GM21529 (cell line): ENCODE data around the gene GRID1.
"Not testable (repeated sequence)": the region's sequence is repeated elsewhere in the genome, so short reads cannot be mapped to it uniquely, and the experiment has no call there.

Experiments
- ATAC-seq: cut with Tn5 transposase; IDR thresholded peaks from one replicate; pipeline ENCODE4 v1.9.1; 2021; ENCODE audit not compliant: unreplicated experiment

Gene GRID1

DNA sequence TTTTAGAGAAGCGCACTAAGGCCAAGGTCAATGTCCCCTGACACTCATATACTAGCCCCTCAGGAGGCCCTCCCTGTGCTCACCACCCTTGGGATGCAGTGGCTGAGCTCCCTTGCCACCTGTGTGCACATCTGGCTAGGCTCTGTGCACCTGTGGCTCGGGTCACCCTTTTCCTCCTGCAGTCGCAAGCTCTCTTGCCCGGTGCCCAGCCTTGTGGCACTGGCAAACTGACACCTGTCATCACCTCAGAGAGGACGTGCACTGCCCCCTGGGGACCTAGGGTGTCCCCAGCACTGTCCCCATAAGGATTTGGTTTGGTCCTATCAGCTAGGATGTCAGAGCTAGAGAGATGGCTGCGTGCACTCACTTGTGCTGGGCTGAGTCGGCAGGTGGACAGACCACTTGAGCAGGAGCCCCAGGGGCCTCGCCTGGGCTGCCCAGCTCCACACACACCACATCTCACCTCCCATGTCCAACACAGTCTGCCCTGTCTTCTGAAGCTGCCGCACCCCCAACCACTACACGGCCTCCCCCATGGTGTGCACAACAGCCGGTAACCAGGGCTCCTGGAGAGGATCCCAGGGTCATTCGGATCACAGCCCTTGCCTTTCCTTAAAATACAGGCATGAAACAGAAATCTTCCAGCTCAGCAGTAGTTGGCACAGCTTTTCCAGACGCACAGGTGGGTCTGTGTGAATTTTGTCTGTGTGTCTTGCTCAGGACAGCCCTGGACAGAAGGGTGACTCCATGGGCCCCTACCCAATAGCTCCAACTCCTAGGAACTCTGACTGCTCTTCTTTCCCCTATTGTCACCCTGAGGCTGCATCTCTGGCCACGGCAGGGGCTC lies 111.0 kb downstream of the GRID1 start:
- no peak for ATAC-seq

DNA sequence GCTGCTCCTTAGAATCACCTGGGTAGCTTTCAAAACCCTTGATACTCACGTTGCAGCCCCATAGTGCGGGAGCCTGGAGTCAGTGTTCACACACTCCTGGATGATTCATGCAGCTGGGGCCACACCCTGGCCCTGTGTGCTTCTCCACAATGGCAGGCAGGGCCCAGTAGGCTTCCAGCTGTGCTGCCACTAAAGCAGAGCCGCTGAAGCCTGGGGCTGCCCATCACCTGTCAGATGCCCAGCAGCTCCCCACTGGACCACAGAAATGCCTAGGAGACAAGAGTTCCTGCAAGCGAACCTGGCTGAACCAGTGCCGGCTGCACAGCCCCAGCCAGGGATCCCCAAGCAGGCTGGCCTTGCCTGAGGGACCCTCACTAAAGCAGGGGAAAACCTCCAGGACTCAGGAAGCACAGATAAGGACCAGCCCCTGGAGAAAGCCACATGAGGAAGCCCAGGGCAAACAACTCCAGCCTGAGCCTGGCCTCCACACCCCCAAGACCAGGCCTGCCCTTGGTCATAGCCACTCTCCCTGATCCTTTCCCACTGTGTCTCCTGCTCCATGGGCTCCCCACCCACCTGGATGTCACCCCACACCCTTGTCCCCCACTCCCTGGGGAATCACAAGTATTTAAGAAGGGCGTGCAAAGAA lies 111.9 kb downstream of the GRID1 start:
- ATAC-seq = no peak

DNA sequence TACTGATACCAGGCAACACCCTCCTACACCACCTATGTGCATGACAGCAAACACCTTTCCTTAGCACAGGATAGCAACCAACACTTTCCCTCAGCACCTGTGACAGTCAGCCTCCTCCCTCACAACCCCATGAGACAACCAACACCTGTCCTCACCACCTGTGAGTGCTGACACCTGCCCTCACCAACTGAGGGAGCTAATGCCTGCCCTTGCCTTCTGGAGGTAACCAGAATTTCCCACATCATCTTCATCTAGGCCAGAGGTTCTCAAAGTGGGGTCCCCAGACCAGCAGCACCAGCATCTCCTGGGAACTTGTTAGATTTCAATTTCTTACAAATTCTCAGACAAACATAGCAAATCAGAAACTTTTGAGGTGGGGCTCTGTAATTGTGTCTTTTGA lies 112.5 kb downstream of the GRID1 start:
- no peak for ATAC-seq

DNA sequence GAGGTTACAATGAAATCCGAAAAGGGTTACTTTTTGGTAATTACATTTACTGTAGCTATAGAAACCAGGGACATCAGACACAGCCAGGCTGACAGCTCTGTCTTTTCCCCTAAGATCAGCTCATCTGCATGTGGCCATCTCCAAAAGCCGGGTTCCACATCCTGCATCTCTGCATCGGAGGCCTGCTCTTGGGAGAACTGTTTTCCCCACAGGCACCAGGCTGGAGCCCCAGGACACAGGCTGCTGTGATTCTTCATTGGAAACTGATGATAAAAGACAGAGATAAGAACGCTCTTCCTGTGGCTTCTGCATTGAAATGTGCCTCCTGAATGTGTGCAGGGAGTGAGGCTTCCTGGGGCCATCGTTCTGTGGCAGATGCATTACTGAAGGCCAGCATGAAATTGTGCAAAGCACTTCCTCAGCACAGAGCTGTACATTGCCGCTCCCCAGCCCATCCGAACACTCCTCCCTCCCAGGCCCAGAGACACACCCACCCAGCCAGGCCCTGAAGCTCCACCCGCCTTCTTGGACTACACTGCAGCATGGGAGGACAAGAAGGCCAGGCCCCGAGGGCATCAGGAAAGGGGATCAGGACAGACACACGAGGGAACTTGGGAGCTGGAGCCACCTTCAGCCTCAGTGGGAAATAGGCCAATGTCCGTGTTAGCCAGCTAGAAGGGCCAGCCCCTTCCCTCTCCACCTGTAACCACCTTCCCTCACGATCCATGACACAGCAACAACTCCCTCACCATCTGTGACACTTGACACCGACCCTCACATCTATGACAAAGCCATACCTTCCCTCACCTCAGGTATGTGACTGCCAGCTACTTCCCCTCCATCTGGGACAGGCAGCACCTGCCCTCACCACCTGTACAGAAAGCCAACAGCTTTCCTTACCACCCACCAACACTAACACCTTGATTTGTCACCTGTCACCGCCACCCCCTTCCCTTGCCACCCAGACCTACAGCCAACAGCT lies 113.2 kb downstream of the GRID1 start:
- no peak for ATAC-seq

GRCh38 chr10:86252556-86252955 lies 114.0 kb downstream of the GRID1 start:
- no peak for ATAC-seq

- no peak for ATAC-seq
These were observed 114.5 kb downstream of the GRID1 start for GRCh38 chr10:86252079-86252478.

GRCh38 chr10:86251426-86251825 lies 115.2 kb downstream of the GRID1 start:
- no peak for ATAC-seq

DNA sequence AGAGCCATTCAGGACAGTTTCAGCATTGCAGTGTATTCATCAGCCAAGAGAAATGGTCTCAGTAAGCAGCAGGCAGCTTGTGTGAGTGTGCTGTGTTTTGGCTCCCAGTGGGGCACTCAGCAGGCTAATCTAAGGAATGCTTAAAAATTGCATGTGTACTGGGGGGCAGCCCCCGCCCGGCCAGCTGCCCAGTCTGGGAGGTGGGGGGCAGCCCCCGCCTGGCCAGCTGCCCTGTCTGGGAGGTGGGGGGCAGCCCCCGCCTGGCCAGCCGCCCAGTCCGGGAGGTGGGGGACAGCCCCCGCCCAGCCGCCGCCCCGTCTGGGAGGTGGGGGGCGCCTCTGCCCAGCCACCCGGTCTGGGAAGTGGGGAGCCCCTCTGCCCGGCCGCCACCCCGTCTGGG lies 116.2 kb downstream of the GRID1 start:
- no peak for ATAC-seq

GRCh38 chr10:86249794-86250193 lies 116.8 kb downstream of the GRID1 start:
- no peak for ATAC-seq

DNA sequence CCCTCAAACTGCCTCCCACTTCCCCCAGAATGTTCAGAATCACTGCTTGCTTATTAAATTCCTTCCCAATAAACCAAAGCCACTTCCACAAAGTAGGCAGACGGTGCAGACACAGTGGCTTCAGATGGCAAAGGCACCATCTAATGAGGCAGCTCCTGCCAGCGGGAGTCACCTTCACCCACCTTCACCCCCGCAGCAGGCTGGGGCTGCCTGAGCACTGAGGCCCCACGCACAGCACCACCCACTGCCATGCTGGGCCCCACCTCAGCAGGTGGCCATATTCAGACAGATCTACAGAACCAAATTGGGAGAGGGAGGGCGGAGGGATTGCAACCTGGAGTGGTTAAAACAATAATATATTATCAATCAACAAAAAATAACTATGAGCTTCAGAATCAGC lies 118.5 kb downstream of the GRID1 start:
- ATAC-seq = no peak

- ATAC-seq = no peak
These were observed 119.0 kb downstream of the GRID1 start for GRCh38 chr10:86247588-86247987.

- ATAC-seq = no peak
These were observed 119.5 kb downstream of the GRID1 start for GRCh38 chr10:86247073-86247472.

DNA sequence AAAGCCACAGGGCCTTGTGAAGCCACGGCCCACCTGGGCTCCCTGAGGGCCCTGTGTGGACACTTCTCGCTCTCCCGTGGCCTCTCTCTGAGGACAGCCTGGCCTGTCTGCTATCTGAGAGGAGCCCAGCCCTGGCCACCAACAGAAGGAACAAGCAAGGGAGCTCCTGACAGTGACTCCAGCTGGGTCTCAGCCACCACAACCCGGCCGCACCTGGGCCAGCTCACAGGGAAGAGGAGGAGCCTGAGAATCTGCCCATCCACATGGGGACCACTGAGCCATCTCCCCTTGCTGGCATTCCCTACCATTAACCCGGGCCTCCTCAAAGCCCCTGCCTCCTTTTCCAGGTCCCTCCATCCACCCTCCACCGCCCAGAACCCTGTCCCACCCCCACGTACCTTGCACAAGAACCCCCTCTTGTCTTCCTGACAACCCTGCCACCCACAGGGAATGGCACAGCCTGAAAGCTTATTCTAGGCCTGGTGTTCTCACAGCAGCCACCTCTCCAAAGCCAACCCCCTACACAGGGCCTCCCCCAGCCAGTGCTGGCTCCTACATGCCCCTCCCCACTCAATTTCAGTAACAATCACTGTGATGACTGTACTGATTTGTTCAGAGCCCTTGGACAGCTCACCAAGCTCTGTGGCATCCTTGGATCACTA lies 120.2 kb downstream of the GRID1 start:
- no peak for ATAC-seq

- no peak for ATAC-seq
These were observed 121.6 kb downstream of the GRID1 start for GRCh38 chr10:86245015-86245394.

GRCh38 chr10:86244297-86245014 lies 122.1 kb downstream of the GRID1 start:
- no peak for ATAC-seq

DNA sequence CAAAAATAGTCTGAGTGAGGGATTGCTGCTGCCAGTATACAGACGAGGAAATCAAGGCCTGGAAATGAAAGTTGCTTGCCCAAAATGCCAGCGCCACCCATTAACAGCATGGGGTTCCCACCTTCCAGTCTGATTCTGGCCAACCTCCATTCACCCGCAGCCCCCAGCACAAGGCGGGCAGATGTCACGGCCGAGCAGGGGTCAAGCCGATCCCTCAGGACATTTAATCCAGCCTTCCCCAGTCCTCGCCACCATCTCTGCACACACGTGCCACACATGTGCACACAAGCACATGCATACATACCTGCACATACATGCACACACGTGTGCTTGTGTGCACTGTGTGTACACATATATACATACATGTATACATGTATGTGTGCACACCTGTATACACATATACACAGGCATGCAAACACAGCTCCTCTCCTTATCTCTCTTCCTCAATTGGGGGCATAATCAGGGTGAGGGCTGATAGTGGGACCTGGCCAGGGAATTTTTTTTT lies 122.9 kb downstream of the GRID1 start:
- ATAC-seq = no peak

GRCh38 chr10:86242761-86243160 lies 123.8 kb downstream of the GRID1 start:
- ATAC-seq = no peak

DNA sequence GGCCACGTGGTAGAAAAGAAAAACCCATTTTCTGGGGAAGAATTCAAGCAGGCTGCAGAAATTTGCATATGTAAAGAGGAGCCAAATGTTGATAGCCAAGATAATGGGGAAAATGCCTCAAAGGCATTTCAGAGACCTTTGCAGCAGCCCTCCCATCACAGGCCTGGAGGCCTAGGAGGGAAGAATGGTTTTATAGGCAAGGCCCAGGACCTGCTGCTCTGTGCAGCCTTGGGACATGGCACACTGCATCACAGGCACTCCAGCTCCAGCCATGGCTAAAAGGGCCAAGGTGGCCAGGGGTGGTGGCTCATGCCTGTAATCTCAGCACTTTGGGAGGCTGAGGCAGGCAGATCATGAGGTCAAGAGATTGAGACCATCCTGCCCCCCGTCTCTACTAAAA lies 128.5 kb downstream of the GRID1 start:
- not testable (repeated sequence) for ATAC-seq

DNA sequence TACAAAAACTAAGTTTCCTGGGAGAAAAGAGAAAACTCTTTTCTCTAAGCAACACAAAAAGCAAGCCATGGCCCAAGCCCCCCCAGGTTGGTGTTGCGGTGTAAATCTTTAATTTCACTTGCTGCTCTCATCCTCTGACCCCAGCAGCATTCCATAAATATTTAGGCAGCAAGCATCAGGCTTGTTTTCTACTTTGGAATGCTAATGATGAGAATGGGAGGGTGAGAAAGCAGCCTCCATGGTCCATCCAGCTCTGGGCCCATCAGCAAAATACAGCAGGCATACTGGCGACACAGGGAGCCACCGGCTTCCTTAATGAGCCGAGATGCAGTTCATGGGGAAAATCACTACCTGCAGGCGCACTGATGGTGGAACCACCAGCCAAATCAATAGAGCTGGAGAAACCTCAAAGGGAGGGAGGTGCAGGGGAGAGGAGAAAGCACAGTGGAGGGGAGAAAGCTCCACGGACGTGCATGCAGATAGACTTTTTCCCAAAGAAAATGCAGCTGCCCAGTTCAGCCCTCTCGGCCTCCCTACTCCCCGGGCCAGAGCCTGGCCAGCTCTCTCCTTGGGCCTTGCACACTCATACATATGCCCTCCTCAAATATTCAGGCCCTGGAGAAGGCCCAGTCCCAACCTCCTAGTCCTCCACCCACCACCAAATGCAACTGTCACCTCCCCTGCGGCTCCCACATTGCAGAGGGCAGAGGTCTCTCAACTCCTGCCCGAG lies 131.9 kb downstream of the GRID1 start:
- ATAC-seq = no peak
